ENCODE results near the gene ARL16.
"Not testable (repeated sequence)": the region's sequence is repeated elsewhere in the genome, so short reads cannot be mapped to it uniquely, and the experiment has no call there.

- TF ChIP-seq CTCF (IDR thresholded peaks at IDR 0.05; ENCODE audit: insufficient read depth, low read depth, low read length); EZH2 (IDR thresholded peaks at IDR 0.05; ENCODE audit: insufficient read depth, low read length): not testable (repeated sequence)
Measured at GRCh38 chr17:81675515-81676221, 7.9 kb downstream of the ARL16 start.

All from astrocyte (in vitro differentiated cells and primary cell).